ENCODE data around the gene CEP170.

The CEP170 gene

GRCh38 chr1:243291292-243291691 lies 36.2 kb upstream of the CEP170 start:
- no peaks in the 10 kb centered on the region for H4K20me1 ChIP-seq (ENCODE audit: insufficient read depth, low read length)
- ATAC-seq (ENCODE audit: insufficient read depth, low read depth): no peak
- H2AFZ ChIP-seq (ENCODE audit: low read depth, low read length): no peak overlapping the region
- TF ChIP-seq EZH2 (IDR thresholded peaks at IDR 0.05; ENCODE audit: borderline replicate concordance, low read depth, low read length, severe bottlenecking) (no peak), CTCF (IDR thresholded peaks at IDR 0.05; ENCODE audit: borderline replicate concordance, extremely low read depth, low read length, poor library complexity, severe bottlenecking) (no peak)
- no peak overlapping the region for H3K4me3 ChIP-seq (ENCODE audit: low read depth in 1 of 2, low read length in 2 of 2)
- no peaks in the 10 kb centered on the region for H3K27me3 ChIP-seq (ENCODE audit: insufficient read depth, low read length, poor library complexity)
- no peak overlapping the region for H3K4me2 ChIP-seq (ENCODE audit: insufficient read depth, low read length)
- H3K36me3 ChIP-seq (ENCODE audit: insufficient read depth, low read length): peaks cover 53% of the 10 kb centered on the region
- H3K9ac ChIP-seq (ENCODE audit: low read depth, low read length): no peak overlapping the region
- no peaks in the 10 kb centered on the region for H3K79me2 ChIP-seq (ENCODE audit: insufficient read depth, low read length)
- H3K4me1 ChIP-seq (ENCODE audit: insufficient read depth, low read length): no peaks in the 10 kb centered on the region
- DNase-seq: no peak
- H3K9me3 ChIP-seq (ENCODE audit: insufficient read depth, low read length, severe bottlenecking): peaks cover 4% of the 10 kb centered on the region
- no peak overlapping the region for H3K27ac ChIP-seq (ENCODE audit: low read length)

- Histone ChIP-seq H4K20me1 (ENCODE audit: insufficient read depth, low read length) (no peaks in the 10 kb centered on the region), H3K4me3 (ENCODE audit: low read depth in 1 of 2, low read length in 2 of 2) (no peak overlapping the region), H3K79me2 (ENCODE audit: insufficient read depth, low read length) (no peaks in the 10 kb centered on the region), H3K27me3 (ENCODE audit: insufficient read depth, low read length, poor library complexity) (no peaks in the 10 kb centered on the region), H3K9ac (ENCODE audit: low read depth, low read length) (no peak overlapping the region), H3K4me1 (ENCODE audit: insufficient read depth, low read length) (no peaks in the 10 kb centered on the region), H3K4me2 (ENCODE audit: insufficient read depth, low read length) (no peak overlapping the region), H3K36me3 (ENCODE audit: insufficient read depth, low read length) (peaks cover 58% of the 10 kb centered on the region), H2AFZ (ENCODE audit: low read depth, low read length) (no peak overlapping the region), H3K27ac (ENCODE audit: low read length) (no peak overlapping the region), H3K9me3 (ENCODE audit: insufficient read depth, low read length, severe bottlenecking) (no peaks in the 10 kb centered on the region)
- ATAC-seq (ENCODE audit: insufficient read depth, low read depth) (no peak), DNase-seq (no peak)
- TF ChIP-seq CTCF (IDR thresholded peaks at IDR 0.05; ENCODE audit: borderline replicate concordance, extremely low read depth, low read length, poor library complexity, severe bottlenecking): no peak
- TF ChIP-seq EZH2 (IDR thresholded peaks at IDR 0.05; ENCODE audit: borderline replicate concordance, low read depth, low read length, severe bottlenecking): no peak
Measured at GRCh38 chr1:243288062-243288461, 33.0 kb upstream of the CEP170 start.

- Histone ChIP-seq H3K79me2 (ENCODE audit: insufficient read depth, low read length) (no peaks in the 10 kb centered on the region), H3K36me3 (ENCODE audit: insufficient read depth, low read length) (peaks cover 54% of the 10 kb centered on the region), H4K20me1 (ENCODE audit: insufficient read depth, low read length) (no peaks in the 10 kb centered on the region), H3K27me3 (ENCODE audit: insufficient read depth, low read length, poor library complexity) (no peaks in the 10 kb centered on the region), H3K4me1 (ENCODE audit: insufficient read depth, low read length) (no peaks in the 10 kb centered on the region), H2AFZ (ENCODE audit: low read depth, low read length) (no peak overlapping the region), H3K4me3 (ENCODE audit: low read depth in 1 of 2, low read length in 2 of 2) (no peak overlapping the region), H3K9me3 (ENCODE audit: insufficient read depth, low read length, severe bottlenecking) (no peaks in the 10 kb centered on the region), H3K27ac (ENCODE audit: low read length) (no peak overlapping the region), H3K9ac (ENCODE audit: low read depth, low read length) (no peak overlapping the region), H3K4me2 (ENCODE audit: insufficient read depth, low read length) (no peak overlapping the region)
- TF ChIP-seq CTCF (IDR thresholded peaks at IDR 0.05; ENCODE audit: borderline replicate concordance, extremely low read depth, low read length, poor library complexity, severe bottlenecking): no peak
- TF ChIP-seq EZH2 (IDR thresholded peaks at IDR 0.05; ENCODE audit: borderline replicate concordance, low read depth, low read length, severe bottlenecking): no peak
- DNase-seq (no peak), ATAC-seq (ENCODE audit: insufficient read depth, low read depth) (no peak)
Measured at GRCh38 chr1:243287652-243288051, 32.6 kb upstream of the CEP170 start.

- DNase-seq (no peak), ATAC-seq (ENCODE audit: insufficient read depth, low read depth) (no peak)
- H3K4me3 ChIP-seq (ENCODE audit: low read depth in 1 of 2, low read length in 2 of 2): no peak overlapping the region
- no peaks in the 10 kb centered on the region for H3K27me3 ChIP-seq (ENCODE audit: insufficient read depth, low read length, poor library complexity)
- H3K36me3 ChIP-seq (ENCODE audit: insufficient read depth, low read length): peaks cover 48% of the 10 kb centered on the region
- no peak overlapping the region for H2AFZ ChIP-seq (ENCODE audit: low read depth, low read length)
- no peak overlapping the region for H3K27ac ChIP-seq (ENCODE audit: low read length)
- no peak overlapping the region for H3K4me2 ChIP-seq (ENCODE audit: insufficient read depth, low read length)
- no peaks in the 10 kb centered on the region for H3K4me1 ChIP-seq (ENCODE audit: insufficient read depth, low read length)
- TF ChIP-seq CTCF (IDR thresholded peaks at IDR 0.05; ENCODE audit: borderline replicate concordance, extremely low read depth, low read length, poor library complexity, severe bottlenecking): no peak
- H4K20me1 ChIP-seq (ENCODE audit: insufficient read depth, low read length): no peaks in the 10 kb centered on the region
- H3K9me3 ChIP-seq (ENCODE audit: insufficient read depth, low read length, severe bottlenecking): no peaks in the 10 kb centered on the region
- H3K79me2 ChIP-seq (ENCODE audit: insufficient read depth, low read length): no peaks in the 10 kb centered on the region
- no peak overlapping the region for H3K9ac ChIP-seq (ENCODE audit: low read depth, low read length)
Measured at GRCh38 chr1:243287123-243287460, 32.0 kb upstream of the CEP170 start.
